ENCODE results near the gene ITIH4.

The ITIH4 gene

GRCh38 chr3:52811452-52812011 is 18.9 kb downstream of the ITIH4 start:
- no peak overlapping the region for H3K27ac ChIP-seq
- no peak for TF ChIP-seq CTCF (conservative IDR thresholded peaks at IDR 0.05)

- H3K27ac ChIP-seq: no peak overlapping the region
- no peak for TF ChIP-seq CTCF (conservative IDR thresholded peaks at IDR 0.05)
These were observed 19.5 kb downstream of the ITIH4 start for GRCh38 chr3:52810923-52811322.

- no peak for TF ChIP-seq CTCF (conservative IDR thresholded peaks at IDR 0.05)
- H3K27ac ChIP-seq: no peak overlapping the region
These were observed 20.7 kb downstream of the ITIH4 start for GRCh38 chr3:52809662-52810377.

- TF ChIP-seq CTCF (conservative IDR thresholded peaks at IDR 0.05): no peak
- H3K27ac ChIP-seq: no peak overlapping the region
These were observed 21.3 kb downstream of the ITIH4 start for GRCh38 chr3:52809149-52809548.

- TF ChIP-seq CTCF (conservative IDR thresholded peaks at IDR 0.05): no peak
- H3K27ac ChIP-seq: no peak overlapping the region
These were observed 25.0 kb downstream of the ITIH4 start for GRCh38 chr3:52805270-52806039.

GRCh38 chr3:52801839-52802238 is 28.6 kb downstream of the ITIH4 start:
- H3K27ac ChIP-seq: no peak overlapping the region
- TF ChIP-seq CTCF (conservative IDR thresholded peaks at IDR 0.05): no peak

- H3K27ac ChIP-seq: no peak overlapping the region
- no peak for TF ChIP-seq CTCF (conservative IDR thresholded peaks at IDR 0.05)
These were observed 30.4 kb downstream of the ITIH4 start for GRCh38 chr3:52800079-52800478.
